SK-N-SH (cell line): ENCODE measurements around the gene STC2. TPM values are rescaled to one million over a fixed set of nuclear protein-coding genes. Genes with fewer than 3 reads are reported as not detected.

Experiments used
- CTCF ChIA-PET: fragments of 300-600, 350-600 bp; formaldehyde crosslinking; extraction: SDS; loops from one replicate; lab custom pipeline; 2021; lab: Yijun Ruan, JAX
- POLR2A ChIA-PET: fragments of 350-600 bp; sonication (Branson Sonifier 250); formaldehyde crosslinking; extraction: SDS; loops from one replicate; lab custom pipeline; 2020; ENCODE audit warnings: antibody characterized with exemption, inconsistent platforms; lab: Yijun Ruan, JAX
- DNase-seq: peaks from one replicate; pipeline ENCODE4 v3.0.0; 2012
- H2AFZ ChIP-seq: fragments of 200-600 bp; sonication (generic); 2 replicates; pipeline ENCODE4 v1.8.1; 2016; ENCODE audit warnings: antibody characterized with exemption, mild to moderate bottlenecking, low read depth
- H3F3A ChIP-seq: fragments of 200-600 bp; sonication (generic); replicated peaks from 2 replicates; pipeline ENCODE3; 2016; ENCODE audit warnings: antibody characterized with exemption, mild to moderate bottlenecking; ENCODE audit not compliant: insufficient read depth
- H3K27ac ChIP-seq, 2 experiments: fragments of 200-500 bp in 1 of 2; fragments of 200-600 bp in 1 of 2; sonication (Bioruptor generic) in 1 of 2; sonication (generic), shearing (Covaris generic) in 1 of 2; 2 replicates each; pipeline versions ENCODE4 v1.5.1 to v1.6.1; 2014 to 2016; ENCODE audit warnings: low read depth in 2 of 2, inconsistent platforms in 1 of 2, low read length in 1 of 2, mild to moderate bottlenecking in 1 of 2, mixed read lengths in 1 of 2
- H3K27me3 ChIP-seq: fragments of 200-600 bp; sonication (generic), shearing (Covaris generic); 2 replicates; pipeline ENCODE4 v1.6.1; 2016; ENCODE audit warnings: mixed run types; ENCODE audit not compliant: insufficient read depth
- H3K36me3 ChIP-seq, 2 experiments: fragments of 200-500 bp in 1 of 2; fragments of 200-600 bp in 1 of 2; sonication (Bioruptor generic) in 1 of 2; sonication (generic) in 1 of 2; replicated peaks in 1 of 2; 2 replicates each; pipeline versions ENCODE3 to v1.5.1; 2014 to 2016; ENCODE audit warnings: low read length in 1 of 2, mild to moderate bottlenecking in 1 of 2; ENCODE audit not compliant: insufficient read depth in 2 of 2, control insufficient read depth in 1 of 2
- H3K4me1 ChIP-seq, 2 experiments: fragments of 200-500 bp in 1 of 2; fragments of 200-600 bp in 1 of 2; sonication (Bioruptor generic) in 1 of 2; sonication (generic), shearing (Covaris generic) in 1 of 2; 2 replicates each; pipeline versions ENCODE4 v1.5.1 to v1.6.1; 2014 to 2016; ENCODE audit warnings: low read depth in 1 of 2, low read length in 1 of 2, mixed run types in 1 of 2; ENCODE audit not compliant: insufficient read depth in 2 of 2, control insufficient read depth in 1 of 2
- H3K4me2 ChIP-seq: fragments of 200-600 bp; sonication (generic), shearing (Covaris generic); 2 replicates; pipeline ENCODE4 v1.6.1; 2017; ENCODE audit warnings: mixed run types
- H3K4me3 ChIP-seq, 2 experiments: fragments of 200-500 bp in 1 of 2; fragments of 200-600 bp in 1 of 2; sonication (Bioruptor generic) in 1 of 2; sonication (generic), shearing (Covaris generic) in 1 of 2; 2 replicates each; pipeline versions ENCODE4 v1.5.1 to v1.8.1; 2014 to 2016; ENCODE audit warnings: low read depth in 2 of 2, inconsistent platforms in 1 of 2, low read length in 1 of 2, mild to moderate bottlenecking in 1 of 2, mixed read lengths in 1 of 2, moderate library complexity in 1 of 2
- H3K79me2 ChIP-seq: fragments of 200-600 bp; sonication (generic); 2 replicates; pipeline ENCODE4 v1.8.1; 2017; ENCODE audit warnings: mild to moderate bottlenecking; ENCODE audit not compliant: insufficient read depth
- H3K9ac ChIP-seq: fragments of 200-600 bp; sonication (generic); 2 replicates; pipeline ENCODE4 v1.6.1; 2017; ENCODE audit warnings: mixed run types
- H3K9me2 ChIP-seq: fragments of 200-600 bp; sonication (generic); 2 replicates; pipeline ENCODE4 v1.6.1; 2017; ENCODE audit warnings: mixed run types
- H3K9me3 ChIP-seq: fragments of 200-600 bp; sonication (generic); 2 replicates; pipeline ENCODE4 v1.6.1; 2017; ENCODE audit warnings: mixed run types, mild to moderate bottlenecking, moderate library complexity
- H4K20me1 ChIP-seq: fragments of 200-600 bp; sonication (generic); 2 replicates; pipeline ENCODE4 v1.6.1; 2017; ENCODE audit warnings: mild to moderate bottlenecking, mixed run types; ENCODE audit not compliant: insufficient read depth
- CHD2 ChIP-seq: fragments of 150-350 bp; IDR thresholded peaks from 2 replicates; pipeline ENCODE4 v1.6.1; 2018; ENCODE audit warnings: low read length; ENCODE audit not compliant: partially characterized antibody
- ELF1 ChIP-seq: IDR thresholded peaks from 2 replicates; pipeline ENCODE4 v1.4.0; 2012
- EP300 ChIP-seq, 2 experiments: IDR thresholded peaks; 2 replicates each; pipeline versions ENCODE4 v1.4.0 to v1.6.1; 2012; ENCODE audit warnings: borderline replicate concordance in 1 of 2, low read depth in 1 of 2, low read length in 1 of 2
- EZH2phosphoT487 ChIP-seq: fragments of 200-600 bp; sonication (generic); IDR thresholded peaks from 2 replicates; pipeline ENCODE4 v1.6.1; 2017; ENCODE audit warnings: low read depth, mixed run types, mild to moderate bottlenecking, antibody characterized with exemption, moderate library complexity, borderline replicate concordance
- GATA2 ChIP-seq: sonication (generic); formaldehyde crosslinking; IDR thresholded peaks from 2 replicates; pipeline ENCODE4 v1.5.0; 2020; ENCODE audit warnings: mild to moderate bottlenecking, missing genetic modification reagents
- JUND ChIP-seq: IDR thresholded peaks from 2 replicates; pipeline ENCODE4 v1.4.0; 2012
- MXI1 ChIP-seq: IDR thresholded peaks from 2 replicates; pipeline ENCODE4 v1.6.1; 2012; ENCODE audit warnings: mild to moderate bottlenecking, low read depth, low read length, improper control_type of control experiment
- NFIC ChIP-seq: IDR thresholded peaks from 2 replicates; pipeline ENCODE4 v1.4.0; 2012; ENCODE audit warnings: borderline replicate concordance
- POLR2AphosphoS5 ChIP-seq: IDR thresholded peaks from 2 replicates; pipeline ENCODE4 v1.6.1; 2012; ENCODE audit warnings: low read depth, low read length
- RCOR1 ChIP-seq: fragments of 150-350 bp; IDR thresholded peaks from 2 replicates; pipeline ENCODE4 v1.6.1; 2017; ENCODE audit warnings: antibody characterized with exemption, low read length
- RFX5 ChIP-seq: IDR thresholded peaks from 2 replicates; pipeline ENCODE4 v1.6.1; 2012; ENCODE audit warnings: mild to moderate bottlenecking, improper control_type of control experiment, low read length
- RXRA ChIP-seq: IDR thresholded peaks from 2 replicates; pipeline ENCODE4 v1.4.0; 2012; ENCODE audit warnings: low read depth, mild to moderate bottlenecking, borderline replicate concordance
- SMC3 ChIP-seq: IDR thresholded peaks from 2 replicates; pipeline ENCODE4 v1.6.1; 2012; ENCODE audit warnings: low read depth, low read length, improper control_type of control experiment
- TCF12 ChIP-seq: IDR thresholded peaks from 2 replicates; pipeline ENCODE4 v1.4.0; 2012
- WGBS: methylation state at CpG from one replicate; pipeline ENCODE4 v1.1.6; 2017; ENCODE audit warnings: low lambda C conversion rate; 5-methylcytosine and 5-hydroxymethylcytosine counted together
- polyA plus RNA-seq, 3 experiments: library from polyadenylated mRNA; depleted of rRNA; stranded (reverse); fragments of >200 nt; gene quantifications; 2 replicates each; pipeline ENCODE4 v1.2.3, GENCODE V29; 2012
- TF ChIP-seq, protein P1 (sequence below): IDR thresholded peaks from 2 replicates; pipeline ENCODE4; 2012
- TF ChIP-seq, protein P2 (sequence below): fragments of 150-350 bp; IDR thresholded peaks from 2 replicates; pipeline ENCODE4 v1.6.1; 2017; ENCODE audit warnings: antibody characterized with exemption, low read length, low read depth, borderline replicate concordance
- TF ChIP-seq, protein P3 (sequence below): IDR thresholded peaks from 2 replicates; pipeline ENCODE4 v1.4.0; 2012; ENCODE audit warnings: low read depth

Gene STC2
- polyA plus RNA-seq, 1 of the 3 experiments (the other 2 are of a cell fraction): 5.9 TPM

DNA sequence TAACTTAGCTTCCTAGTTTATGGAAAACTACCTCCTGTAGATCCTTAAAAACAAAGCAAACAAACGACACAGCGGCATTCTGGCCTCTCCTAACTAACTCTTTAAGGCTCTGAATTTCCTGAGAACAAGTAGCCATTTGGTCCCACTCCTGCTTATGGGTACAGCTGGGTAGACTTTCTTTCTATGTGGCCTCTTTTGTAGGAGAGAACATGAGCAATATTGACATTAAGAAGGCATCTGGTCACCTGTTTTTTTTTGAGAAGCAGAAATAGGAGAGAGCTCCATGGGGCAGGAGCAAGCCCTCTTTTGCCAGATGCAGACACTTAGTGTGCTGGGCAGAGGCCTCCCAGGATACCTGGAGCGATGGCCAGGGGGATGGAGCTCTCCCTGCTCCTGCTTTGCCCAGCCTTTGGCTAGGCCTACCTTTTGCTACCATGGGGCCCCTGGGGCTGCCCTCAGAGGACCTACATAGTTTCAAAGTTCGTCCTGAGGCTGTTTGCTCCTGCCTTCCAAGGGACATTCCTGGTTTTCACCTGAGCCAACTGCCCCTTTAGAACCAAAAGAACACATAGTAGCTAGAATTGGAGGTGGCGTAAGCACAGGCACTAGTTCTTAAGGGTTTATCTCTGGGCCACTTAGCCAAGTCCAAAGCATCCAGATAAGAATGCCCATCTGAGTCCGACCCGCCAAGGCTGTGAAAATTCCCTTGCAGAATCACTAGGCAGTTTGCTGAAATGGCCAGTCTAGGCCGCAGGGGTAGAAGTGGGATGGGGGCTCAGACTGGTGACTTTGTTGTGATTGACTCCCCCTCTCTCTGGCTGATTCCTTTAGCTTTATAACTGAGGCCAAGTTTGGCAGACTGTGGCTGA, 2.4 kb upstream of the STC2 start:
- Histone ChIP-seq H3K9me3 (no peaks in the 10 kb centered on the region), H3K27ac (no peak overlapping the region), H2AFZ (no peak overlapping the region), H3K36me3 (no peaks in the 10 kb centered on the region), H3K9ac (no peak overlapping the region), H3K27me3 (no peaks in the 10 kb centered on the region), H3K9me2 (no peaks in the 10 kb centered on the region), H3K4me3 (no peak overlapping the region)
- CTCF ChIA-PET: interaction anchor here (0.9 to 13.7 kb wide), 13 partner anchors 9 to 623 kb away, joined by 3 to 503 read pairs (median 5); partner anchors contain the start of gene ATP6V0E1
- POLR2A ChIA-PET: interaction anchor here (1.0 to 6.0 kb wide), 4 partner anchors 10 to 274 kb away, joined by 4 to 40 read pairs (median 8); no protein-coding TSS in a partner anchor
- WGBS: 80% methylated on average over 8 of the region's 8 CpGs
- TF ChIP-seq, protein P1, sequence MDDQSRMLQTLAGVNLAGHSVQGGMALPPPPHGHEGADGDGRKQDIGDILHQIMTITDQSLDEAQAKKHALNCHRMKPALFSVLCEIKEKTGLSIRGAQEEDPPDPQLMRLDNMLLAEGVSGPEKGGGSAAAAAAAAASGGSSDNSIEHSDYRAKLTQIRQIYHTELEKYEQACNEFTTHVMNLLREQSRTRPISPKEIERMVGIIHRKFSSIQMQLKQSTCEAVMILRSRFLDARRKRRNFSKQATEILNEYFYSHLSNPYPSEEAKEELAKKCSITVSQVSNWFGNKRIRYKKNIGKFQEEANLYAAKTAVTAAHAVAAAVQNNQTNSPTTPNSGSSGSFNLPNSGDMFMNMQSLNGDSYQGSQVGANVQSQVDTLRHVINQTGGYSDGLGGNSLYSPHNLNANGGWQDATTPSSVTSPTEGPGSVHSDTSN: no peak
- TF ChIP-seq RFX5 (no peak), MXI1 (no peak), RXRA (no peak), JUND (no peak), GATA2 (CRISPR knock-in tag) (no peak), EZH2phosphoT487 (no peak), EP300 (IDR thresholded peaks at IDR 0.05; ENCODE audit: borderline replicate concordance in 1 of 2, low read depth in 1 of 2, low read length in 1 of 2) (no peak), RCOR1 (no peak), SMC3 (no peak), ELF1 (no peak), NFIC (no peak), POLR2AphosphoS5 (no peak), CHD2 (no peak), TCF12 (no peak)
- TF ChIP-seq, protein P2, sequence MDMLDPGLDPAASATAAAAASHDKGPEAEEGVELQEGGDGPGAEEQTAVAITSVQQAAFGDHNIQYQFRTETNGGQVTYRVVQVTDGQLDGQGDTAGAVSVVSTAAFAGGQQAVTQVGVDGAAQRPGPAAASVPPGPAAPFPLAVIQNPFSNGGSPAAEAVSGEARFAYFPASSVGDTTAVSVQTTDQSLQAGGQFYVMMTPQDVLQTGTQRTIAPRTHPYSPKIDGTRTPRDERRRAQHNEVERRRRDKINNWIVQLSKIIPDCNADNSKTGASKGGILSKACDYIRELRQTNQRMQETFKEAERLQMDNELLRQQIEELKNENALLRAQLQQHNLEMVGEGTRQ: no peak
- TF ChIP-seq, protein P3, sequence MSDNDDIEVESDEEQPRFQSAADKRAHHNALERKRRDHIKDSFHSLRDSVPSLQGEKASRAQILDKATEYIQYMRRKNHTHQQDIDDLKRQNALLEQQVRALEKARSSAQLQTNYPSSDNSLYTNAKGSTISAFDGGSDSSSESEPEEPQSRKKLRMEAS: no peak
- TF ChIP-seq, all 33 proteins: peak for 0
- Histone ChIP-seq H3F3A (peaks cover 31% of the 10 kb centered on the region), H3K4me2 (no peak overlapping the region; the same call in 1 of the 2 replicates), H3K79me2 (peaks cover 13% of the 10 kb centered on the region), H4K20me1 (no peaks in the 10 kb centered on the region), H3K4me1 (peaks cover 0 to 30% of the 10 kb centered on the region in 2 experiments; a peak in 2 of 4 replicates)
- no peak for DNase-seq
